ENCODE measurements around the gene NEUROG1. TPM values are rescaled to one million over a fixed set of nuclear protein-coding genes. Genes with fewer than 3 reads are reported as not detected.

The NEUROG1 gene
- total and polyA plus RNA-seq, 7 donors: not detected

- H3K27me3 ChIP-seq (ENCODE audit: insufficient read depth in 3 of 3, low read length in 2 of 3): peaks cover 0 to 18% (median 2%) of the 10 kb centered on the region in 3 donors
- no peak for TF ChIP-seq CTCF (IDR thresholded peaks at IDR 0.05)
- 76 to 79% (median 78%) methylated on average over 6 of the region's 6 CpGs for WGBS, 3 donors
Measured at GRCh38 chr5:135509995-135510394, 25.8 kb downstream of the NEUROG1 start.

GRCh38 chr5:135508496-135509005 lies 27.2 kb downstream of the NEUROG1 start:
- Histone ChIP-seq H3K27ac (no peak overlapping the region), H3K9me3 (no peaks in the 10 kb centered on the region), H3K27me3 (ENCODE audit: insufficient read depth in 3 of 3, low read length in 2 of 3) (peaks cover 0 to 23% (median 2%) of the 10 kb centered on the region in 3 donors), H3K4me3 (peak overlapping the region; percentile 42), H3K4me1 (peaks cover 4% of the 10 kb centered on the region), H3K36me3 (ENCODE audit: insufficient read depth in 1 of 2, low read depth in 1 of 2) (no peaks in the 10 kb centered on the region)
- intact Hi-C loops (cut with DNase I): no loop called here
- no peak for DNase-seq
- no peak for TF ChIP-seq CTCF (IDR thresholded peaks at IDR 0.05)
- 1 to 3% (median 2%) methylated on average over 16 of the region's 16 CpGs for WGBS, 3 donors
- peak in 1 of 4 donors; percentile 46 for ATAC-seq

More at GRCh38 chr5:135509995-135510394, 25.8 kb downstream of the NEUROG1 start:
- intact Hi-C loops (cut with DNase I): no loop called here
- ATAC-seq (no peak), DNase-seq (no peak)
- no peak overlapping the region for H3K4me3 ChIP-seq
- peaks cover 4% of the 10 kb centered on the region for H3K4me1 ChIP-seq
- no peaks in the 10 kb centered on the region for H3K9me3 ChIP-seq
- no peak overlapping the region for H3K27ac ChIP-seq
- no peaks in the 10 kb centered on the region for H3K36me3 ChIP-seq (ENCODE audit: insufficient read depth in 1 of 2, low read depth in 1 of 2)

GRCh38 chr5:135505973-135506372 lies 29.8 kb downstream of the NEUROG1 start:
- DNase-seq: no peak
- intact Hi-C loops (cut with DNase I): no loop called here
- Histone ChIP-seq H3K4me1 (peaks cover 4% of the 10 kb centered on the region), H3K27ac (no peak overlapping the region), H3K36me3 (ENCODE audit: insufficient read depth in 1 of 2, low read depth in 1 of 2) (no peaks in the 10 kb centered on the region), H3K4me3 (no peak overlapping the region), H3K9me3 (no peaks in the 10 kb centered on the region), H3K27me3 (ENCODE audit: insufficient read depth in 3 of 3, low read length in 2 of 3) (peaks cover 0 to 28% (median 4%) of the 10 kb centered on the region in 3 donors)
- 27 to 53% (median 49%) methylated on average over 2 of the region's 2 CpGs for WGBS, 3 donors
- no peak for TF ChIP-seq CTCF (IDR thresholded peaks at IDR 0.05)
- no peak for ATAC-seq

- H3K27me3 ChIP-seq (ENCODE audit: insufficient read depth in 3 of 3, low read length in 2 of 3): peaks cover 0 to 12% (median 2%) of the 10 kb centered on the region in 3 donors
- no peak for TF ChIP-seq CTCF (IDR thresholded peaks at IDR 0.05)
- H3K27ac ChIP-seq: no peak overlapping the region
- H3K36me3 ChIP-seq (ENCODE audit: insufficient read depth in 1 of 2, low read depth in 1 of 2): no peaks in the 10 kb centered on the region
- 93 to 95% (median 93%) methylated on average over 3 of the region's 3 CpGs for WGBS, 3 donors
- peaks cover 4% of the 10 kb centered on the region for H3K4me1 ChIP-seq
- no peaks in the 10 kb centered on the region for H3K9me3 ChIP-seq
- H3K4me3 ChIP-seq: no peak overlapping the region
- ATAC-seq (no peak), DNase-seq (no peak)
- intact Hi-C loops (cut with DNase I): no loop called here
Measured at GRCh38 chr5:135504376-135504775, 31.4 kb downstream of the NEUROG1 start.

GRCh38 chr5:135503871-135504270 lies 31.9 kb downstream of the NEUROG1 start:
- no peak for TF ChIP-seq CTCF (IDR thresholded peaks at IDR 0.05)
- H3K27me3 ChIP-seq (ENCODE audit: insufficient read depth in 3 of 3, low read length in 2 of 3): peaks cover 0 to 10% (median 2%) of the 10 kb centered on the region in 3 donors
- ATAC-seq: no peak
- H3K4me1 ChIP-seq: peaks cover 2% of the 10 kb centered on the region
- no peak for DNase-seq
- H3K27ac ChIP-seq: no peak overlapping the region
- H3K36me3 ChIP-seq (ENCODE audit: insufficient read depth in 1 of 2, low read depth in 1 of 2): no peaks in the 10 kb centered on the region
- H3K9me3 ChIP-seq: no peaks in the 10 kb centered on the region
- intact Hi-C loops (cut with DNase I): no loop called here
- no peak overlapping the region for H3K4me3 ChIP-seq
- WGBS, 3 donors: 55 to 62% (median 57%) methylated on average over 4 of the region's 4 CpGs

Measured in psoas muscle (tissue), 8 donors.